ENCODE measurements around the gene WNT3A. TPM values are rescaled to one million over a fixed set of nuclear protein-coding genes. Genes with fewer than 3 reads are reported as not detected.

Gene WNT3A
- total RNA-seq, 4 donors from 2014 or later: 2.8 to 6.3 (median 3.8) TPM

DNA sequence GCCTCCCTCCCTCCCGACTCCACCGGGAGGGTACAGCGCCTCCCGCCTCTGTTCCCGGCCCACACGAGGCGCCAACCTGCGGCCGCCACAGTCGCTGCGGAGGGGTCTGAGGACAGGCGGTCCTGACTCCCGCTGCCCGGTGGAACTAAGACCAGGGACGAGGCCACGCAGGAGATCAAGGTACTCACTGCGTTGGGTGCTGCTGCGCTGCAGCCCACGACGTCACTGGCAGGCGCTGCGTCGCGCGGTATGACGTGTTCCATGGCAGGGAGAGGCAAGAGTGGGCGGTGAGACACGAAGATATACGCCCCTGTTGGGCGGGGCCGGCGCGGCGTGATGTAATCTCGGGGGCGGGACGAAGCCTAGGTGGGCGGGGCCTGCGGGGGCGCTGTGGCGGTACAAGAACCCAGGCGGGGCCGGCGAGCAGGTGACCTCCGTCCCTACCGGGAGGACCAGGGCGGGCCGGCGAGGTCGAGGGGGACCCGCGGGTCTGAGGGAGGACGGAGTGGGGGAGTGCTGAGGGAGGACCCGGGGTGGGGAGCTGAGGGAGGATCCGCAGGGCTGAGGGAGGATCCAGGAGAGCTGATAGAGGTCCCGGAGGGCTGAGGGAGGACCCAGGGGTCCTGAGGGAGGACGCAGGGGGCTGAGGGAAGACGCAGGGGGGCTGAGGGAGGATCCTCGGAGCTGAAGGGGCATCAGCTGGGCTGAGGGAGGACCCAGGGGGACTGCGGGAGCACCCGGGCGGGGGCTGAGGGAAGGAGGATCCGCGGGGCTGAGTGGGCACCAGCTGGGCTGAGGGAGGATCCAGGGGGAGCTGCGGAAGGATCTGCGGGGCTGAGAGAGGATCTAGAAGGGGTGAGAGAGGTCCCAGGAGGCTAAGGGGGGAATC is 102.5 kb downstream of the WNT3A start, which contains the start of gene MRPL55:
MRPL55 (minus strand) TSS at position 227 of the 889 bp plus-strand sequence. CDS start 1,039 bp downstream, outside the sequence.
- peak; percentile 99 for DNase-seq (ENCODE audit: low spot score in 2 of 2)
- Histone ChIP-seq H3K36me3 (peaks cover 22% of the 10 kb centered on the region), H3K4me3 (peak within 1 kb of the TSS; percentile 97), H3K27me3 (no peaks in the 10 kb centered on the region), H3K4me1 (peaks cover 24% of the 10 kb centered on the region), H3K9me3 (no peaks in the 10 kb centered on the region), H3K27ac (peak within 1 kb of the TSS; percentile 89)
- under 1% methylated on average over 48 of the region's 66 CpGs for WGBS
- TF ChIP-seq POLR2A (IDR thresholded peaks at IDR 0.05) (peak; percentile 54 to 78), POLR2AphosphoS5 (IDR thresholded peaks at IDR 0.05) (peak; percentile 80 to 96 (median 96)), EP300 (IDR thresholded peaks at IDR 0.05) (no peak)

- Histone ChIP-seq H3K27ac (peak overlapping the region; percentile 89), H3K9me3 (no peaks in the 10 kb centered on the region), H3K27me3 (no peaks in the 10 kb centered on the region), H3K4me1 (peaks cover 23% of the 10 kb centered on the region), H3K36me3 (peaks cover 22% of the 10 kb centered on the region), H3K4me3 (peak overlapping the region; percentile 97)
- 32% methylated on average over 15 of the region's 15 CpGs for WGBS
- DNase-seq (ENCODE audit: low spot score in 2 of 2): no peak
- no peak for TF ChIP-seq POLR2AphosphoS5 (IDR thresholded peaks at IDR 0.05)
- TF ChIP-seq, protein P1, sequence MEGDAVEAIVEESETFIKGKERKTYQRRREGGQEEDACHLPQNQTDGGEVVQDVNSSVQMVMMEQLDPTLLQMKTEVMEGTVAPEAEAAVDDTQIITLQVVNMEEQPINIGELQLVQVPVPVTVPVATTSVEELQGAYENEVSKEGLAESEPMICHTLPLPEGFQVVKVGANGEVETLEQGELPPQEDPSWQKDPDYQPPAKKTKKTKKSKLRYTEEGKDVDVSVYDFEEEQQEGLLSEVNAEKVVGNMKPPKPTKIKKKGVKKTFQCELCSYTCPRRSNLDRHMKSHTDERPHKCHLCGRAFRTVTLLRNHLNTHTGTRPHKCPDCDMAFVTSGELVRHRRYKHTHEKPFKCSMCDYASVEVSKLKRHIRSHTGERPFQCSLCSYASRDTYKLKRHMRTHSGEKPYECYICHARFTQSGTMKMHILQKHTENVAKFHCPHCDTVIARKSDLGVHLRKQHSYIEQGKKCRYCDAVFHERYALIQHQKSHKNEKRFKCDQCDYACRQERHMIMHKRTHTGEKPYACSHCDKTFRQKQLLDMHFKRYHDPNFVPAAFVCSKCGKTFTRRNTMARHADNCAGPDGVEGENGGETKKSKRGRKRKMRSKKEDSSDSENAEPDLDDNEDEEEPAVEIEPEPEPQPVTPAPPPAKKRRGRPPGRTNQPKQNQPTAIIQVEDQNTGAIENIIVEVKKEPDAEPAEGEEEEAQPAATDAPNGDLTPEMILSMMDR (IDR thresholded peaks at IDR 0.05): no peak
- TF ChIP-seq EP300 (IDR thresholded peaks at IDR 0.05): no peak
- TF ChIP-seq POLR2A (IDR thresholded peaks at IDR 0.05): no peak
Observed at GRCh38 chr1:228109962-228110488, 103.2 kb downstream of the WNT3A start.

DNA sequence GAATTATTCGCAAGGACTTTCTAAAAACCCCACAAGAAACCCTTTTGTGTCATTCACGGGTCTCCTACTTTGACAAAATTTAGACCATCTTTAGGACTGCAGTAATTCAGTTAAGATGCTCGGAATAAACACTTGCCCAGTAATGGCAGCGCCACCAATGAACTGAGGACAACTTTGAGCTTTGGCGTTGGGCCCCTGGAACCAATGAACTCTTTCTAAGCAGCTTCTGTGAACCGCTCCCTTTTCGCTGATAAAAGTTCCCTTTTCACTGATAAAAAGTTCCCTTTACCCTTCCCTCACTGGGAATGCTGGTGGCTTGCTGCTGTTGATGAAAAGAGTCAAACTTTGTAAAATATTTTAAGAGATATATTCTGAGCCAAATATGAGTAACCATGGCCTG is 103.8 kb downstream of the WNT3A start:
- H3K4me3 ChIP-seq: no peak overlapping the region
- 90% methylated on average over 7 of the region's 7 CpGs for WGBS
- no peak for DNase-seq (ENCODE audit: low spot score in 2 of 2)
- H3K27ac ChIP-seq: no peak overlapping the region
- no peaks in the 10 kb centered on the region for H3K9me3 ChIP-seq
- H3K27me3 ChIP-seq: no peaks in the 10 kb centered on the region
- TF ChIP-seq EP300 (IDR thresholded peaks at IDR 0.05) (no peak), POLR2A (IDR thresholded peaks at IDR 0.05) (no peak), POLR2AphosphoS5 (IDR thresholded peaks at IDR 0.05) (no peak)
- TF ChIP-seq, protein P1 (IDR thresholded peaks at IDR 0.05): no peak
- H3K4me1 ChIP-seq: peaks cover 23% of the 10 kb centered on the region
- H3K36me3 ChIP-seq: peaks cover 22% of the 10 kb centered on the region

Other genes starting within 250 kb of the WNT3A start
- gene PRSS38, start 191.3 kb upstream of the WNT3A start, total RNA-seq: not detected
- gene WNT9A, start 59.1 kb upstream of the WNT3A start, total RNA-seq: 1 to 10 TPM in 2 of 4 donors, under 1 TPM in 2; 0.85 to 2.6 (median 1.1) TPM
- gene ARF1, start 75.7 kb downstream of the WNT3A start, total RNA-seq: 100 to 1,000 TPM; 284 to 385 (median 362) TPM
- 10 to 100 TPM; 10.6 to 32.3 (median 17.1) TPM for gene C1orf35, start 96.3 kb downstream of the WNT3A start, total RNA-seq
- 100 to 1,000 TPM in 3 of 4 donors, 10 to 100 TPM in 1; 99.3 to 161 (median 119) TPM for gene MRPL55, start 102.3 kb downstream of the WNT3A start, total RNA-seq
- 100 to 1,000 TPM; 384 to 510 (median 421) TPM for gene GUK1, start 133.3 kb downstream of the WNT3A start, total RNA-seq
- gene GJC2, start 142.9 kb downstream of the WNT3A start, total RNA-seq: 1 to 10 TPM; 2.5 to 3.6 (median 3.0) TPM
- gene IBA57, start 158.8 kb downstream of the WNT3A start, total RNA-seq: 10 to 100 TPM in 2 of 4 donors, 1 to 10 TPM in 2; 9.2 to 22.4 (median 12.4) TPM
- 10 to 100 TPM; 15.0 to 46.6 (median 34.4) TPM for gene OBSCN, start 201.0 kb downstream of the WNT3A start, total RNA-seq